K562 (cell line): ENCODE measurements around the gene MCAM. TPM values are rescaled to one million over a fixed set of nuclear protein-coding genes. Genes with fewer than 3 reads are reported as not detected.

ENCODE experiments used
- ADNP ChIP-seq: fragments of 200-800 bp; sonication (Bioruptor generic); IDR thresholded peaks from 2 replicates; pipeline ENCODE4 v1.6.1; 2016; ENCODE audit warnings: missing genetic modification characterization, missing compliant biosample characterization
- CBFA2T2 ChIP-seq: fragments of 450-650 bp; conservative IDR thresholded peaks from 2 replicates; pipeline ENCODE4 v1.6.1; 2017; ENCODE audit warnings: mild to moderate bottlenecking
- CCNT2 ChIP-seq: IDR thresholded peaks from 2 replicates; pipeline ENCODE4 v1.6.1; 2011; ENCODE audit warnings: borderline replicate concordance, low read depth, mild to moderate bottlenecking, moderate library complexity, mixed read lengths, low read length; ENCODE audit not compliant: insufficient read length; ENCODE audit errors: extremely low read depth
- CREM ChIP-seq: IDR thresholded peaks from 2 replicates; pipeline ENCODE4 v1.6.1; 2014; ENCODE audit warnings: antibody characterized with exemption, low read depth
- DDX20 ChIP-seq: fragments of 450-650 bp; IDR thresholded peaks from 2 replicates; pipeline ENCODE4 v1.6.1; 2016; ENCODE audit warnings: missing genetic modification characterization, low read depth, mild to moderate bottlenecking, missing compliant biosample characterization, moderate library complexity
- EGR1 ChIP-seq: fragments of 450-650 bp; conservative IDR thresholded peaks from 2 replicates; pipeline ENCODE4 v1.6.1; 2017; ENCODE audit warnings: mild to moderate bottlenecking
- EP300 ChIP-seq: IDR thresholded peaks from 2 replicates; pipeline ENCODE4 v1.6.1; 2012; ENCODE audit warnings: low read length, improper control_type of control experiment
- FOXP1 ChIP-seq: sonication (generic); formaldehyde crosslinking; IDR thresholded peaks from 2 replicates; pipeline ENCODE4 v1.8.0; 2022; ENCODE audit warnings: mild to moderate bottlenecking, missing genetic modification reagents
- IRF9 ChIP-seq: fragments of 450-650 bp; IDR thresholded peaks from 2 replicates; pipeline ENCODE4 v1.6.1; 2016; ENCODE audit warnings: missing biosample characterization, missing genetic modification characterization
- KLF10 ChIP-seq: fragments of 250-450 bp; sonication (Bioruptor Pico); IDR thresholded peaks from 2 replicates; pipeline ENCODE4 v1.6.1; 2021; ENCODE audit warnings: matching md5 sums
- MTA1 ChIP-seq: fragments of 450-650 bp; IDR thresholded peaks from 2 replicates; pipeline ENCODE4 v1.6.1; 2017; ENCODE audit warnings: borderline replicate concordance
- PATZ1 ChIP-seq: fragments of 250-450 bp; sonication (Bioruptor Pico); IDR thresholded peaks from 2 replicates; pipeline ENCODE4 v1.5.0; 2020; ENCODE audit warnings: mild to moderate bottlenecking, borderline replicate concordance
- PHF20 ChIP-seq: fragments of 450-650 bp; IDR thresholded peaks from 2 replicates; pipeline ENCODE4 v1.6.1; 2018; ENCODE audit not compliant: partially characterized antibody
- SIRT6 ChIP-seq: IDR thresholded peaks from one replicate; pipeline ENCODE4 v1.6.1; 2012; ENCODE audit warnings: low read depth, mild to moderate bottlenecking, control low read depth, inconsistent platforms, low read length, moderate library complexity
- SMARCA4 ChIP-seq: fragments of 450-650 bp; IDR thresholded peaks from 2 replicates; pipeline ENCODE4 v1.6.1; 2016
- SPI1 ChIP-seq: IDR thresholded peaks from 2 replicates; pipeline ENCODE4 v1.6.1; 2011; ENCODE audit warnings: low read depth, low read length, control low read depth, borderline replicate concordance
- STAT5A ChIP-seq: IDR thresholded peaks from 2 replicates; pipeline ENCODE4 v1.6.1; 2012; ENCODE audit warnings: low read length, inconsistent platforms, borderline replicate concordance
- SUPT5H ChIP-seq: fragments of 450-650 bp; IDR thresholded peaks from 2 replicates; pipeline ENCODE4 v1.6.1; 2016
- XRCC4 ChIP-seq: IDR thresholded peaks from one replicate; pipeline ENCODE4 v1.6.1; 2011; ENCODE audit not compliant: insufficient read depth, insufficient read length; ENCODE audit errors: extremely low read depth
- ZNF274 ChIP-seq: IDR thresholded peaks from 2 replicates; pipeline ENCODE4 v1.6.1; 2011; ENCODE audit warnings: low read depth, mild to moderate bottlenecking, low read length, moderate library complexity, borderline replicate concordance
- ZNF395 ChIP-seq: fragments of 200-800 bp; sonication (Bioruptor generic); IDR thresholded peaks from 2 replicates; pipeline ENCODE4 v1.6.1; 2017; ENCODE audit warnings: missing genetic modification characterization, missing compliant biosample characterization
- ZNF592 ChIP-seq: fragments of 450-650 bp; IDR thresholded peaks from 2 replicates; pipeline ENCODE4 v1.6.1; 2017; ENCODE audit warnings: antibody characterized with exemption, mild to moderate bottlenecking
- polyA plus RNA-seq, 8 experiments: library from polyadenylated mRNA; depleted of rRNA in 4 of 8; stranded (reverse) in 5 of 8; unstranded in 3 of 8; fragments of >200 nt; fragmentation: Nextera tagmentation in 2 of 8; fragmentation: Illumina TruSeq in 1 of 8; extraction: Ambion mirVana in 2 of 8; extraction: Trizol in 1 of 8; gene quantifications; 2 replicates each; pipeline versions ENCODE4 v1.2.1 to v1.2.3, GENCODE V29; 2011 to 2014; ENCODE audit warnings: inconsistent platforms in 1 of 8, missing spikeins in 1 of 8
- total RNA-seq, 7 experiments: library from RNA; depleted of rRNA in 6 of 7; stranded (reverse); fragments of >200 nt in 6 of 7; fragmentation: Illumina TruSeq in 2 of 7; extraction: Trizol in 2 of 7; gene quantifications; 2 replicates each; pipeline versions ENCODE4 v1.2.1 to v1.2.3, GENCODE V29; 2011 to 2021; ENCODE audit warnings: low replicate concordance in 1 of 7

MCAM gene
- total and polyA plus RNA-seq, 9 of the 15 experiments (the other 6 are each of a cell fraction or from before 2014, with no cell fraction given) = 14.7 to 118 (median 53.6) TPM

- TF ChIP-seq ZNF592 (peak; percentile 28; the same call in 1 of the 2 replicates), SPI1 (peak; percentile 4; the same call in 1 of the 2 replicates), MTA1 (peak; percentile 31; the same call in 1 of the 2 replicates), EP300 (peak; percentile 71; the same call in 1 of the 2 replicates), STAT5A (peak; percentile 33; the same call in 1 of the 2 replicates), SUPT5H (0 out of 2 replicates have a peak, but pooled peaks have one; percentile 24), ZNF274 (no peak), XRCC4 (no peak), ZNF395 (CRISPR knock-in tag) (no peak), ADNP (tag) (no peak), CCNT2 (no peak), PHF20 (peak; percentile 21), CBFA2T2 (peak; percentile 87), PATZ1 (CRISPR knock-in tag) (no peak), CREM (no peak), FOXP1 (no peak), DDX20 (no peak), EGR1 (peak; percentile 75), KLF10 (no peak), IRF9 (no peak), SIRT6 (no peak), SMARCA4 (peak; percentile 74)
These were observed 2.8 kb upstream of the MCAM start (continued) for GRCh38 chr11:119319700-119320239.
